ELR (cell line): Measurements from ENCODE around the gene CAVIN2.
"Not testable (repeated sequence)": the region's sequence is repeated elsewhere in the genome, so short reads cannot be mapped to it uniquely, and the experiment has no call there.

Experiments used
- DNase-seq: peaks from one replicate; pipeline ENCODE4 v3.0.0-alpha.2; 2015; ENCODE audit warnings: low read depth

Gene CAVIN2

GRCh38 chr2:191800874-191801273 lies 46.0 kb downstream of the CAVIN2 start:
- peak; percentile 34 for DNase-seq

GRCh38 chr2:191799526-191799925 lies 47.4 kb downstream of the CAVIN2 start:
- DNase-seq: no peak

GRCh38 chr2:191797942-191798876 lies 48.7 kb downstream of the CAVIN2 start:
- no peak for DNase-seq

DNA sequence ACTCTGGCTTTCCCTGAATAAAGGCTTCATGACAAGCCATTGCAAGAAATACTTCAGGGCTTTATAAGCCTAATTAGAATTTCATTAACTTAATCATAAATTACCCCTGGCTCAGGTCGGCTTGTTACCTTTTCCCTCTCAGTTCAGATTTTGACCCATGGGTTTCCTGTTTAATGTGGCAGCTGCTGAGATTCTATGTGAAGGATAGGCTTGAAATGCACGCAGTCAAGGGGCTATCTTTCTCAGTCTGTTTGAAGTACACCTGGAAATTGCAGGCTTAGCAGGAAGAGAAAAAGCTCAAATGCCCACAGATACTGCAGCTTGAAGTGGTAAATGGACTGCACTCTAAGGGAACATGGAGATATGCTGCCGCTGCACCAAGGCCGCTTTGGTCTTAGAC lies 49.4 kb downstream of the CAVIN2 start:
- DNase-seq: no peak

DNA sequence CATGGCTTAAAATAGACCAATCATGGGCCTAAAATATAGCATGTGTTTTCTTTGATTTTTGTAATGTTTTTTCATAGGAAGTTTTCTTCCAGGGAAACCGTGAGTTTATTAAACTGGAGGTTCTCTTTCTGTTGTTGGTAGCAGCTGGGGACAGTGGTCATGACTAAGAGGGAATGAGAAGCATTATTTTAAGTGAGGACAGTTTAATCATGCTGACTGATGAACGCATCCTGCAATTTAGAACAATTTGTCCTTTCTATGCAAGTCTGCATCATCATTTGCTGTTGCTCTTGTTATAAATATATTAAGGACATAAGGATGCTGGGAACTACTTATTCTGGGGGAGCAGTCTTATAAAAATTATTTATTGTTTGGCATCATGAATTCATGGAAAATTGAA lies 51.2 kb downstream of the CAVIN2 start:
- DNase-seq: no peak

DNA sequence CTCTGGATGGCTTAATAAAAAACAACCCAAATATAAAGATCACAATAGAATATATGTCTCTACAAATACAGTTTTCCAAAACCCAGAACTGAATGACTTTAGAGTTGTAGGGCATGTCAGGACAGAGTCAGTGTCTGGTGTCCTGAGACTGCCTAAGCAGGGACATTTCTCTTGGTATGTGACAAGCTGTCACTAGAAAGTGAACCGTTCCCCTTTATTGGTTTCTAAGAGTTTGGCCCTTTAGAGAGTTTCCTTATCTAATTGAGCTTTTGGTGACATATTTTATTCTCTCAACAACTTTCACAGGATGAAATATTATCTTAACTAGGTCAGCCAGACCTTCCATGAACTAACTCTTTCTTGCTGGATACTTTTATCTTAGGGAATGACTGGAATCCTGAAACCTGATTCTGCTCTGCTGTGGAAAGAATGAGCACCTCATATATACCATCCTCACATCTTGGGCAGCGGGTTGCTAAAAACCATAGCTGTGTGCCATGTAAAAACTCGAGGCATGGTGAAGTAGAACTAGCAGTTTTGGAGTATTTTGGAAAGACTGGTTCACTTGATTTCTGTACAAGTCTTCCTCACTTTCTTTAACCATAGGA lies 54.8 kb downstream of the CAVIN2 start:
- no peak for DNase-seq

DNA sequence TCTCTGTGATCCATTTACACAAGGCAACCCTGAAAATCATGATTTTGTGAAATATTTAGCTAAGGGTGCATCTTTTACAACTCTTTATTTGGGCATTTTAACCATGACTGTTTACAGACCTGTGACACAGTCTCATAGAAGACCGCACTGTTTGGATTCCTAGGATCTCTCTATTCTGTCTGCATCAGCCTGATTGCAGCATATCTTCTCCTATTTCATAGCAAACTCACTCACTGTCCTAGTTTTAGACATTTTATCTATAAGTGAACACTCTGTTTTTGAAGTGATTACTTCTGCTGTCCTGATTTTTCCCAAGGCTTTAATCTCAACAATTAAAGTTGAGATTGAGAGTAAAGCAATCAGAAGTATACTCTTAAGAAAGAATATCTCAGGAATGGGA lies 56.2 kb downstream of the CAVIN2 start:
- DNase-seq: no peak

DNA sequence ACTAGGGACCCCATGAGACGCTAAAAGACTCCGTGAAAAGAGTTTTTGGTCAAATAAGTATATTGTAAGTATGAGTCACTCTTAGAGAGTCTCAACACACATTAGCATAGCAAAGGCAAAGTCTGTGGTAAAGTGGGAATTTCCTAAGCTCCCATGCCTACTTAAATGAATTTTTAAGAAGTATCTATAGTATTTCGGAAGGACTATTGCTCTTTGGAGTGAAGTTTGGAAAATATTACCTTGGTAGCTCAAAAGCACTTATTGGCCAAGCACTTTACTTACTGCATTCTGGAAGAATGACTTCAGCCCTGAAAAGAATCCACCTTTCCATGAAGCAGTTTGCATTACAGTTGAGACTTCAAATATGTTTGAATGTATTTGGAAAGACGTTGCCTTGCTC lies 57.1 kb downstream of the CAVIN2 start:
- peak; percentile 32 for DNase-seq

- no peak for DNase-seq
These were observed 60.2 kb downstream of the CAVIN2 start for GRCh38 chr2:191786694-191787093.

DNA sequence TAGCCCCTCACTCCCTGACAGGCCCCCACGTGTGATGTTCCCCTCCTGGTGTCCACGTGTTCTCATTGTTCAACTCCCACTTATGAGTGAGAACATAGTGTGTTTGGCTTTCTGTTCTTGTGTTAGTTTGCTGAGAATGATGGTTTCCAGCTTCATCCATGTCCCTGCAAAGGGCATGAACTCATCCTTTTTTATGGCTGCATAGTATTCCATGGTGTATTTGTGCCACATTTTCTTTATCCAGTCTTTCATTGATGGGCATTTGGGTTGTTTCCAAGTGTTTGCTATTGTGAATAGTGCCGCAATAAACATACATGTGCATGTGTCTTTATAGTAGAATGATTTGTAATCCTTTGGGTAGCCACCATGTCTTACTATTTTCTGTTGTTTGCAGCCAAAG lies 61.2 kb downstream of the CAVIN2 start:
- DNase-seq: not testable (repeated sequence)
